A549 (cell line): Measurements from ENCODE around the gene DAB2IP. TPM values are rescaled to one million over a fixed set of nuclear protein-coding genes. Genes with fewer than 3 reads are reported as not detected.

Experiments
- ATAC-seq, 2 experiments: fragments of 200-7000 bp in 1 of 2; fragments of >200 bp in 1 of 2; cut with Nextera tagmentation in 1 of 2; cut with Tn5 transposase in 1 of 2; 3 replicates each; pipeline versions ENCODE4 v1.8.0 to v1.9.1; 2018 to 2020; ENCODE audit warnings: mild to moderate bottlenecking in 1 of 2, moderate library complexity in 1 of 2
- CTCF ChIA-PET: fragments of 300-600 bp; sonication (Branson Sonifier 250); formaldehyde crosslinking; extraction: SDS; loops from one replicate; lab custom pipeline; 2021; ENCODE audit warnings: antibody characterized with exemption, inconsistent platforms; lab: Yijun Ruan, JAX
- POLR2A ChIA-PET: fragments of 350-600 bp; formaldehyde crosslinking; extraction: SDS; loops from one replicate; lab custom pipeline; 2021; ENCODE audit warnings: antibody characterized with exemption, inconsistent platforms; lab: Yijun Ruan, JAX
- DNase-seq, 2 experiments: peaks; one replicate each; pipeline versions ENCODE4 v3.0.0 to v3.0.0-alpha.2; 2011 to 2016; ENCODE audit warnings: low read depth in 1 of 2, low spot score in 1 of 2
- FAIRE-seq: peaks from 2 replicates; lab custom pipeline; 2011; peaks lifted over from hg19 to GRCh38; lab: Jason Lieb, UNC
- H3K27ac ChIP-seq, 2 experiments: fragments of >200 bp; sonication (Bioruptor Twin); formaldehyde crosslinking; 3 replicates each; pipeline ENCODE4 v1.5.1; 2016 to 2017
- H3K4me1 ChIP-seq: fragments of >200 bp; sonication (Bioruptor Twin); formaldehyde crosslinking; 3 replicates; pipeline ENCODE4 v1.6.1; 2016
- H3K4me2 ChIP-seq: fragments of >200 bp; sonication (Bioruptor Twin); formaldehyde crosslinking; 3 replicates; pipeline ENCODE4 v1.6.1; 2016
- H3K4me3 ChIP-seq: fragments of >200 bp; sonication (Bioruptor Twin); formaldehyde crosslinking; 3 replicates; pipeline ENCODE4 v1.5.1; 2016
- H3K9me3 ChIP-seq: fragments of >200 bp; sonication (Bioruptor Twin); formaldehyde crosslinking; 3 replicates; pipeline ENCODE4 v1.6.1; 2016
- BHLHE40 ChIP-seq: IDR thresholded peaks from 2 replicates; pipeline ENCODE4 v1.6.1; 2012; ENCODE audit warnings: low read depth, low read length, inconsistent platforms
- CEBPB ChIP-seq, 2 experiments: fragments of >200 bp in 1 of 2; sonication (Bioruptor Twin) in 1 of 2; formaldehyde crosslinking in 1 of 2; IDR thresholded peaks; 2 replicates each; pipeline ENCODE4 v1.6.1; 2012 to 2016
- CHD2 ChIP-seq: fragments of 150-350 bp; IDR thresholded peaks from 2 replicates; pipeline ENCODE4 v1.6.1; 2014; ENCODE audit warnings: low read length; ENCODE audit not compliant: partially characterized antibody
- CHD4 ChIP-seq: fragments of 200-600 bp; sonication (generic); IDR thresholded peaks from 2 replicates; pipeline ENCODE4 v1.6.1; 2016; ENCODE audit warnings: antibody characterized with exemption, mild to moderate bottlenecking, borderline replicate concordance
- EHF ChIP-seq: fragments of 250-450 bp; sonication (Bioruptor Pico); IDR thresholded peaks from 2 replicates; pipeline ENCODE4 v1.5.0; 2020; ENCODE audit warnings: mild to moderate bottlenecking
- EP300 ChIP-seq, 2 experiments: fragments of >200 bp; sonication (Bioruptor Twin); formaldehyde crosslinking; IDR thresholded peaks; 2 replicates in 1 of 2; 3 replicates in 1 of 2; pipeline ENCODE4 v1.6.1; 2016 to 2017
- FOSB ChIP-seq: fragments of 250-450 bp; sonication (Bioruptor Pico); IDR thresholded peaks from 2 replicates; pipeline ENCODE4 v1.5.0; 2020; ENCODE audit warnings: mild to moderate bottlenecking, moderate library complexity
- FOSL2 ChIP-seq, 2 experiments: fragments of 450-650 bp in 1 of 2; fragments of >200 bp in 1 of 2; sonication (Bioruptor Twin) in 1 of 2; formaldehyde crosslinking; IDR thresholded peaks; 2 replicates each; pipeline versions ENCODE4 v1.5.0 to v1.6.1; 2016 to 2020; ENCODE audit warnings: mild to moderate bottlenecking in 1 of 2, moderate library complexity in 1 of 2
- GATA3 ChIP-seq: IDR thresholded peaks from 2 replicates; pipeline ENCODE4 v1.6.1; 2012; ENCODE audit warnings: borderline replicate concordance
- HDAC2 ChIP-seq: fragments of 200-600 bp; sonication (generic); IDR thresholded peaks from 2 replicates; pipeline ENCODE4 v1.6.1; 2016
- HEYL ChIP-seq: fragments of 250-450 bp; sonication (Bioruptor Pico); IDR thresholded peaks from 2 replicates; pipeline ENCODE4 v1.8.0; 2021; ENCODE audit warnings: mild to moderate bottlenecking, moderate library complexity
- HOXA7 ChIP-seq: fragments of 250-450 bp; sonication (Bioruptor Pico); IDR thresholded peaks from 2 replicates; pipeline ENCODE4 v1.5.0; 2020; ENCODE audit warnings: mild to moderate bottlenecking, moderate library complexity
- JUNB ChIP-seq: fragments of >200 bp; sonication (Bioruptor Twin); formaldehyde crosslinking; IDR thresholded peaks from 2 replicates; pipeline ENCODE4 v1.6.1; 2016
- KDM1A ChIP-seq: fragments of 200-600 bp; sonication (generic); IDR thresholded peaks from 2 replicates; pipeline ENCODE4 v1.6.1; 2016; ENCODE audit warnings: low read depth, mild to moderate bottlenecking
- KDM5A ChIP-seq: fragments of 200-600 bp; sonication (generic); IDR thresholded peaks from 2 replicates; pipeline ENCODE4 v1.6.1; 2016; ENCODE audit warnings: antibody characterized with exemption, mild to moderate bottlenecking
- MYC ChIP-seq: IDR thresholded peaks from 2 replicates; pipeline ENCODE4 v1.6.1; 2012; ENCODE audit warnings: mild to moderate bottlenecking, inconsistent platforms, low read length, improper control_type of control experiment, borderline replicate concordance
- NFE2L2 ChIP-seq: fragments of 150-350 bp; conservative IDR thresholded peaks from 2 replicates; pipeline ENCODE4 v1.6.1; 2014; ENCODE audit warnings: low read length
- NPAS2 ChIP-seq: fragments of 250-450 bp; sonication (Bioruptor Pico); IDR thresholded peaks from 2 replicates; pipeline ENCODE4 v1.8.0; 2022; ENCODE audit warnings: mild to moderate bottlenecking, moderate library complexity, borderline replicate concordance
- RARB ChIP-seq: fragments of 250-450 bp; sonication (Bioruptor Pico); IDR thresholded peaks from 2 replicates; pipeline ENCODE4 v1.8.0; 2021; ENCODE audit warnings: mild to moderate bottlenecking, moderate library complexity
- RCOR1 ChIP-seq: fragments of 150-350 bp; IDR thresholded peaks from 2 replicates; pipeline ENCODE4 v1.6.1; 2014; ENCODE audit warnings: antibody characterized with exemption, low read length, low read depth
- RNF2 ChIP-seq: fragments of 200-600 bp; sonication (generic); IDR thresholded peaks from 2 replicates; pipeline ENCODE4 v1.6.1; 2016; ENCODE audit warnings: low read depth, mild to moderate bottlenecking, antibody characterized with exemption, moderate library complexity, borderline replicate concordance
- ZFP36 ChIP-seq: fragments of 450-650 bp; IDR thresholded peaks from 2 replicates; pipeline ENCODE4 v1.6.1; 2014; ENCODE audit warnings: borderline replicate concordance; ENCODE audit not compliant: partially characterized antibody
- ZNF302 ChIP-seq: fragments of 250-450 bp; sonication (Bioruptor Pico); IDR thresholded peaks from 2 replicates; pipeline ENCODE4 v1.9.0; 2021; ENCODE audit warnings: inconsistent platforms, mild to moderate bottlenecking, moderate library complexity
- WGBS: methylation state at CpG from one replicate; pipeline ENCODE4 v1.1.6; 2017; ENCODE audit errors: missing lambda C conversion rate; 5-methylcytosine and 5-hydroxymethylcytosine counted together
- polyA plus RNA-seq, 4 experiments: library from polyadenylated mRNA; depleted of rRNA in 3 of 4; stranded (reverse); fragments of >200 nt; fragmentation: RNase III in 1 of 4; extraction: RNeasy Plus Mini Kit Qiagen cat#74134 plus additional on column Dnase treatment in 1 of 4; gene quantifications; 2 replicates in 3 of 4; 3 replicates in 1 of 4; pipeline ENCODE4 v1.2.3, GENCODE V29; 2011 to 2017
- TF ChIP-seq, protein P1 (sequence below): IDR thresholded peaks from 2 replicates; pipeline ENCODE4 v1.6.1; 2012; ENCODE audit warnings: low read depth, borderline replicate concordance
- TF ChIP-seq, protein P2 (sequence below): fragments of 250-450 bp; sonication (Bioruptor Pico); IDR thresholded peaks from 2 replicates; pipeline ENCODE4 v1.5.0; 2020; ENCODE audit warnings: low read depth, mild to moderate bottlenecking, moderate library complexity
- TF ChIP-seq, protein P3 (sequence below): fragments of 200-600 bp; sonication (generic); IDR thresholded peaks from 2 replicates; pipeline ENCODE4 v1.6.1; 2016; ENCODE audit warnings: antibody characterized with exemption, mild to moderate bottlenecking, moderate library complexity

The DAB2IP gene
- polyA plus RNA-seq, 2 of the 4 experiments (the other 2 are of a cell fraction): 9.7 to 13.9 TPM

DNA sequence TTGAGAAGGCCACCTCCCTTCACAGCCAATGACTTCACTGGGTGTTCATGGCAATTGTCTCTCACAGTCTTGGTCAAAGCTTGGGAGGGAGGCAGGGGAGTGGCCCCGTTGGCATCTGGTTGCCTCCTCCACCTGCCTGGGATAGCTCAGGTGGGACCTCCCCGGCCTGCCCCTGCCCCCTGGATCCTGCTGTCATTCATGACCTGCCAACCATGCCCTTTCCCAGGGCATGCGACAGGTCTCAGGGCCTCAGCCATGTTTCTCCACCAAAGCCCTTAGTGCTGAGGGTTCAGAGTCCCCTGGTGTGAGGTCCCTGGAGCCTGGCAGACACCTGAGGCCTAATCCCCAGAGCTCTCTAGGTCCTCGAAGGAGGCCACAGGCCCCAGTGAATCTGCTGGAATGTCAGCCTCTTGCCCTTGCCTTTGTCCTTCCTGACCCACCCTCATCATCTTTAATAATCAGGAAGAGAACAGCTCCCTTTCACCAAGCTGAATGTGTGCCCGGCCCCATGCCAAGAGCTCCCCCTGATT, 5.6 kb downstream of the DAB2IP start:
- Histone ChIP-seq H3K4me2 (no peak overlapping the region), H3K9me3 (no peaks in the 10 kb centered on the region), H3K27ac (no peak overlapping the region), H3K4me3 (no peak overlapping the region), H3K4me1 (peaks cover 19% of the 10 kb centered on the region)
- DNase-seq (no peak), ATAC-seq (no peak), FAIRE-seq (no peak)
- CTCF ChIA-PET: interaction anchor here (0.7 to 3.1 kb wide), 8 partner anchors 10 to 111 kb away, joined by 3 to 16 read pairs (median 4); no protein-coding TSS in a partner anchor
- WGBS: 58% methylated on average over 5 of the region's 5 CpGs
- POLR2A ChIA-PET: no interaction called here
- TF ChIP-seq GATA3 (no peak), HEYL (CRISPR knock-in tag) (no peak), EP300 (IDR thresholded peaks at IDR 0.05) (no peak), RNF2 (no peak), ZFP36 (no peak), JUNB (no peak), RCOR1 (no peak)
- TF ChIP-seq, all 56 proteins: peak for 0

DNA sequence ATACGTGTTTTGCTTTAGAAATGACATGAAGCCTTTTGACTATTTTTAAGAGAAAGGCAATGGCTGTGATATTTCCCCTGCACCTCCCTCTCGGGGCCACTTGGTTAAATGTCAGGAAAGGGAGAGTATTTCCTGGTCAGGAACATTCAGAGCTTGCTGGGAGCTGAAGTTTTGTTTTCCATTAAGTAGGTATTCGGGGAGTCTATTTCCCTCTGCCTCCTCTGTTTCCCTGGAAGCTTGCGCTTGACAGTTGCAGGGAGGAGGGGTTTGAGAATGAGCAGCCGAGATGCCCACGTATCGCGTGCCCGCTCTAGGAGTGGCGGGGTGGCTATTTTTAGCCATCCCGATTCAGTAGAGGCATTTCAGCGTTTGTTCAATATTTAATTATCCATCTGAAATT, 6.7 kb downstream of the DAB2IP start:
- POLR2A ChIA-PET: no interaction called here
- TF ChIP-seq RCOR1: no peak
- TF ChIP-seq GATA3: no peak
- TF ChIP-seq MYC: no peak
- TF ChIP-seq RARB: no peak
- no peak for TF ChIP-seq HOXA7 (CRISPR knock-in tag)
- TF ChIP-seq, protein P1, sequence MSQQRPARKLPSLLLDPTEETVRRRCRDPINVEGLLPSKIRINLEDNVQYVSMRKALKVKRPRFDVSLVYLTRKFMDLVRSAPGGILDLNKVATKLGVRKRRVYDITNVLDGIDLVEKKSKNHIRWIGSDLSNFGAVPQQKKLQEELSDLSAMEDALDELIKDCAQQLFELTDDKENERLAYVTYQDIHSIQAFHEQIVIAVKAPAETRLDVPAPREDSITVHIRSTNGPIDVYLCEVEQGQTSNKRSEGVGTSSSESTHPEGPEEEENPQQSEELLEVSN: no peak
- TF ChIP-seq FOSB (CRISPR knock-in tag): no peak
- no peak for TF ChIP-seq HDAC2
- Histone ChIP-seq H3K27ac (no peak overlapping the region), H3K4me3 (no peak overlapping the region), H3K9me3 (no peaks in the 10 kb centered on the region), H3K4me2 (no peak overlapping the region), H3K4me1 (peaks cover 11% of the 10 kb centered on the region)
- FAIRE-seq (no peak), ATAC-seq (no peak), DNase-seq (no peak)
- 91% methylated on average over 12 of the region's 12 CpGs for WGBS
- CTCF ChIA-PET: interaction anchor here (1.1 to 3.1 kb wide), 5 partner anchors 9 to 103 kb away, joined by 3 to 16 read pairs (median 6); no protein-coding TSS in a partner anchor

DNA sequence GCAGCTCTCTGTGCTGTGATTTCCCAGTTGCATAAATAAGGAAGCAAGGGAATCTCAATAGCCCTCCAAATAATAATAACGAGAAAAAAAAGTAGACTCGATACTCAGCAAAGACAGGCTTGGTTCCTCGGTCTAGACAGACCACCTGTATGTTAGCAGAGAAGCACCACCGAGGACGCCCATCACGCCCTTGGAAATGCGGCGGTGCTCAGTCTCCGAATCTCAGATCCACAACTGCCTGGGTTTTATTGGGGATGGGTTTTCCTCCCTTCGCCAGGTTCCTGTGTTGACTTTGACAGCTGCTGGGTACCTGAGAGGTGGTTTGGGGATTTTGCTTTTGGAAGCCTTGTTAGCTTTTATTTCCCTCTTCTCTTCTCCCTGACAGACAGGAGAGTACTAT, 7.2 kb downstream of the DAB2IP start:
- no peak for ATAC-seq
- ChIA-PET POLR2A (no interaction called here), CTCF (interaction anchor here (0.8 to 2.5 kb wide), 3 partner anchors 9 to 36 kb away, joined by 3 to 11 read pairs (median 3); no protein-coding TSS in a partner anchor)
- Histone ChIP-seq H3K4me1 (peaks cover 11% of the 10 kb centered on the region), H3K4me3 (no peak overlapping the region), H3K27ac (no peak overlapping the region), H3K9me3 (no peaks in the 10 kb centered on the region), H3K4me2 (no peak overlapping the region)
- WGBS: 91% methylated on average over 10 of the region's 10 CpGs
- no peak for DNase-seq
- TF ChIP-seq, protein P2, sequence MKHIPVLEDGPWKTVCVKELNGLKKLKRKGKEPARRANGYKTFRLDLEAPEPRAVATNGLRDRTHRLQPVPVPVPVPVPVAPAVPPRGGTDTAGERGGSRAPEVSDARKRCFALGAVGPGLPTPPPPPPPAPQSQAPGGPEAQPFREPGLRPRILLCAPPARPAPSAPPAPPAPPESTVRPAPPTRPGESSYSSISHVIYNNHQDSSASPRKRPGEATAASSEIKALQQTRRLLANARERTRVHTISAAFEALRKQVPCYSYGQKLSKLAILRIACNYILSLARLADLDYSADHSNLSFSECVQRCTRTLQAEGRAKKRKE (CRISPR knock-in tag): no peak
- no peak for TF ChIP-seq RARB
- no peak for TF ChIP-seq CHD2
- TF ChIP-seq, protein P3, sequence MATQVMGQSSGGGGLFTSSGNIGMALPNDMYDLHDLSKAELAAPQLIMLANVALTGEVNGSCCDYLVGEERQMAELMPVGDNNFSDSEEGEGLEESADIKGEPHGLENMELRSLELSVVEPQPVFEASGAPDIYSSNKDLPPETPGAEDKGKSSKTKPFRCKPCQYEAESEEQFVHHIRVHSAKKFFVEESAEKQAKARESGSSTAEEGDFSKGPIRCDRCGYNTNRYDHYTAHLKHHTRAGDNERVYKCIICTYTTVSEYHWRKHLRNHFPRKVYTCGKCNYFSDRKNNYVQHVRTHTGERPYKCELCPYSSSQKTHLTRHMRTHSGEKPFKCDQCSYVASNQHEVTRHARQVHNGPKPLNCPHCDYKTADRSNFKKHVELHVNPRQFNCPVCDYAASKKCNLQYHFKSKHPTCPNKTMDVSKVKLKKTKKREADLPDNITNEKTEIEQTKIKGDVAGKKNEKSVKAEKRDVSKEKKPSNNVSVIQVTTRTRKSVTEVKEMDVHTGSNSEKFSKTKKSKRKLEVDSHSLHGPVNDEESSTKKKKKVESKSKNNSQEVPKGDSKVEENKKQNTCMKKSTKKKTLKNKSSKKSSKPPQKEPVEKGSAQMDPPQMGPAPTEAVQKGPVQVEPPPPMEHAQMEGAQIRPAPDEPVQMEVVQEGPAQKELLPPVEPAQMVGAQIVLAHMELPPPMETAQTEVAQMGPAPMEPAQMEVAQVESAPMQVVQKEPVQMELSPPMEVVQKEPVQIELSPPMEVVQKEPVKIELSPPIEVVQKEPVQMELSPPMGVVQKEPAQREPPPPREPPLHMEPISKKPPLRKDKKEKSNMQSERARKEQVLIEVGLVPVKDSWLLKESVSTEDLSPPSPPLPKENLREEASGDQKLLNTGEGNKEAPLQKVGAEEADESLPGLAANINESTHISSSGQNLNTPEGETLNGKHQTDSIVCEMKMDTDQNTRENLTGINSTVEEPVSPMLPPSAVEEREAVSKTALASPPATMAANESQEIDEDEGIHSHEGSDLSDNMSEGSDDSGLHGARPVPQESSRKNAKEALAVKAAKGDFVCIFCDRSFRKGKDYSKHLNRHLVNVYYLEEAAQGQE: no peak
- TF ChIP-seq EHF (CRISPR knock-in tag): no peak
- no peak for TF ChIP-seq ZNF302 (CRISPR knock-in tag)
- TF ChIP-seq KDM1A: no peak
- TF ChIP-seq BHLHE40: no peak
- TF ChIP-seq CHD4: no peak
- no peak for TF ChIP-seq KDM5A
- no peak for TF ChIP-seq NPAS2 (CRISPR knock-in tag)
- no peak for TF ChIP-seq FOSB (CRISPR knock-in tag)
- TF ChIP-seq FOSL2 (IDR thresholded peaks at IDR 0.05): no peak
- no peak for TF ChIP-seq FOSL2 (CRISPR knock-in tag; IDR thresholded peaks at IDR 0.05)
- TF ChIP-seq ZFP36: no peak
- no peak for TF ChIP-seq CEBPB (IDR thresholded peaks at IDR 0.05)
- TF ChIP-seq NFE2L2: no peak
- FAIRE-seq: no peak
